Tibial nerve (tissue), 4 donors: ENCODE measurements around the gene ZP2. TPM values are rescaled to one million over a fixed set of nuclear protein-coding genes. Genes with fewer than 3 reads are reported as not detected.
"Not testable (repeated sequence)": the region's sequence is repeated elsewhere in the genome, so short reads cannot be mapped to it uniquely, and the experiment has no call there.

ENCODE experiments used
- DNase-seq, 2 donors: peaks; one replicate each; pipeline ENCODE4 v3.0.0-alpha.2; 2019; ENCODE audit warnings: low spot score in 2 of 2
- H3K27ac ChIP-seq, 4 donors: fragments of 200-600 bp; sonication (generic) in 3 of 4; one replicate each; pipeline ENCODE4 v1.5.1; 2017 to 2019; ENCODE audit warnings: mild to moderate bottlenecking in 1 of 4
- H3K27me3 ChIP-seq, 2 donors: fragments of 200-600 bp; sonication (generic) in 1 of 2; one replicate each; pipeline versions ENCODE4 v1.5.1 to v1.6.0; 2017 to 2019
- H3K36me3 ChIP-seq, 3 donors: fragments of 200-600 bp; sonication (generic); one replicate each; pipeline ENCODE4 v1.5.1; 2018 to 2019
- H3K4me1 ChIP-seq, 4 donors: fragments of 200-600 bp; sonication (generic) in 3 of 4; one replicate each; pipeline ENCODE4 v1.5.1; 2017 to 2019
- H3K4me3 ChIP-seq, 4 donors: fragments of 200-600 bp; sonication (generic) in 3 of 4; one replicate each; pipeline ENCODE4 v1.5.1; 2017 to 2019; ENCODE audit warnings: mild to moderate bottlenecking in 1 of 4, moderate library complexity in 1 of 4
- H3K9me3 ChIP-seq, 4 donors: fragments of 200-600 bp; sonication (generic) in 3 of 4; one replicate each; pipeline ENCODE4 v1.5.1; 2017 to 2019
- CTCF ChIP-seq, 5 experiments: fragments of 200-600 bp in 3 of 5; fragments of 450-650 bp in 2 of 5; sonication (generic) in 3 of 5; IDR thresholded peaks; one replicate each; pipeline ENCODE4 v1.5.1; 2016 to 2019; ENCODE audit warnings: antibody characterized with exemption in 5 of 5, mild to moderate bottlenecking in 3 of 5, moderate library complexity in 2 of 5
- EP300 ChIP-seq, 2 donors: sonication (generic); formaldehyde crosslinking; IDR thresholded peaks; one replicate each; pipeline ENCODE4 v1.6.1; 2017; ENCODE audit warnings: antibody characterized with exemption in 2 of 2, mild to moderate bottlenecking in 1 of 2
- POLR2A ChIP-seq, 2 donors: fragments of 450-650 bp; IDR thresholded peaks; one replicate each; pipeline ENCODE4 v1.6.1; 2017; ENCODE audit warnings: antibody characterized with exemption in 2 of 2, mild to moderate bottlenecking in 2 of 2, moderate library complexity in 2 of 2
- WGBS, 2 donors: methylation state at CpG; one replicate each; pipeline ENCODE4 v1.1.5; 2018; 5-methylcytosine and 5-hydroxymethylcytosine counted together
- total RNA-seq, 4 donors: library from RNA; depleted of rRNA; stranded (reverse); fragments of >200 nt; gene quantifications; one replicate each; pipeline ENCODE4 v1.1.0, GENCODE V29; 2016

The ZP2 gene
- total RNA-seq, 4 donors from 2014 or later: not detected

- no peak for DNase-seq
- Histone ChIP-seq H3K9me3 (no peaks in the 10 kb centered on the region), H3K27ac (no peak overlapping the region), H3K36me3 (no peaks in the 10 kb centered on the region), H3K27me3 (no peaks in the 10 kb centered on the region), H3K4me1 (no peaks in the 10 kb centered on the region), H3K4me3 (no peak overlapping the region)
- TF ChIP-seq POLR2A (IDR thresholded peaks at IDR 0.05): no peak
- TF ChIP-seq CTCF (IDR thresholded peaks at IDR 0.05): no peak
- TF ChIP-seq EP300 (IDR thresholded peaks at IDR 0.05): no peak
- WGBS, 2 donors: 82 to 88% methylated on average over 15 of the region's 15 CpGs
These were observed 38.9 kb upstream of the ZP2 start for GRCh38 chr16:21250072-21250923.

- not testable (repeated sequence) for H3K4me1 ChIP-seq, H3K9me3 ChIP-seq, H3K36me3 ChIP-seq, H3K27me3 ChIP-seq, H3K27ac ChIP-seq, H3K4me3 ChIP-seq, DNase-seq
- 84 to 94% methylated on average over 4 of the region's 4 CpGs for WGBS, 2 donors
These were observed 36.8 kb upstream of the ZP2 start for GRCh38 chr16:21248179-21248578.

GRCh38 chr16:21244518-21245215 is 33.3 kb upstream of the ZP2 start:
- DNase-seq: no peak
- 43 to 45% methylated on average over 7 of the region's 7 CpGs for WGBS, 2 donors
- Histone ChIP-seq H3K4me1 (peaks cover 0 to 5% (median 0%) of the 10 kb centered on the region in 4 donors), H3K9me3 (no peaks in the 10 kb centered on the region), H3K36me3 (no peaks in the 10 kb centered on the region), H3K27me3 (no peaks in the 10 kb centered on the region), H3K27ac (no peak overlapping the region), H3K4me3 (no peak overlapping the region)
- no peak for TF ChIP-seq POLR2A (IDR thresholded peaks at IDR 0.05)
- no peak for TF ChIP-seq EP300 (IDR thresholded peaks at IDR 0.05)
- no peak for TF ChIP-seq CTCF (IDR thresholded peaks at IDR 0.05)

- Histone ChIP-seq H3K27me3 (no peaks in the 10 kb centered on the region), H3K9me3 (no peaks in the 10 kb centered on the region), H3K4me1 (peaks cover 0 to 5% (median 0%) of the 10 kb centered on the region in 4 donors), H3K4me3 (no peak overlapping the region), H3K27ac (no peak overlapping the region), H3K36me3 (no peaks in the 10 kb centered on the region)
- no peak for DNase-seq
- 20 to 21% methylated on average over 2 of the region's 2 CpGs for WGBS, 2 donors
- TF ChIP-seq EP300 (IDR thresholded peaks at IDR 0.05) (no peak), POLR2A (IDR thresholded peaks at IDR 0.05) (no peak), CTCF (IDR thresholded peaks at IDR 0.05) (no peak)
These were observed 31.4 kb upstream of the ZP2 start for GRCh38 chr16:21242756-21243155.

- Histone ChIP-seq H3K4me1 (peaks cover 0 to under 1% (median 0%) of the 10 kb centered on the region in 4 donors), H3K4me3 (no peak overlapping the region), H3K36me3 (no peaks in the 10 kb centered on the region), H3K27ac (no peak overlapping the region), H3K27me3 (no peaks in the 10 kb centered on the region), H3K9me3 (no peaks in the 10 kb centered on the region)
- WGBS, 2 donors: 85 to 87% methylated on average over 4 of the region's 4 CpGs
- DNase-seq: no peak
- TF ChIP-seq POLR2A (IDR thresholded peaks at IDR 0.05) (no peak), CTCF (IDR thresholded peaks at IDR 0.05) (no peak), EP300 (IDR thresholded peaks at IDR 0.05) (no peak)
These were observed 28.3 kb upstream of the ZP2 start for GRCh38 chr16:21239646-21240045.
